H1 (cell line): Measurements from ENCODE around the gene BNC2. TPM values are rescaled to one million over a fixed set of nuclear protein-coding genes. Genes with fewer than 3 reads are reported as not detected.

ENCODE experiments used
- HDAC2 ChIP-seq, 2 experiments: fragments of 300-600 bp in 1 of 2; sonication (generic) in 1 of 2; IDR thresholded peaks; 2 replicates each; pipeline ENCODE4 v1.6.1; 2011 to 2012; ENCODE audit warnings: low read depth in 2 of 2, low read length in 2 of 2, mild to moderate bottlenecking in 2 of 2, moderate library complexity in 2 of 2, borderline replicate concordance in 1 of 2, inconsistent platforms in 1 of 2
- JUND ChIP-seq: IDR thresholded peaks from 2 replicates; pipeline ENCODE4 v1.6.1; 2011; ENCODE audit warnings: mild to moderate bottlenecking, improper control_type of control experiment, low read length
- KDM1A ChIP-seq: fragments of 200-600, 300-600 bp; sonication (generic); IDR thresholded peaks from 2 replicates; pipeline ENCODE4 v1.7.1; 2016; ENCODE audit warnings: mild to moderate bottlenecking, low read length, borderline replicate concordance
- KDM5A ChIP-seq: fragments of 200-600 bp; IDR thresholded peaks from 2 replicates; pipeline ENCODE4 v1.7.1; 2012; ENCODE audit warnings: mild to moderate bottlenecking, low read length, inconsistent platforms, mixed read lengths
- NANOG ChIP-seq: IDR thresholded peaks from 2 replicates; pipeline ENCODE4 v1.6.1; 2011; ENCODE audit warnings: low read length, low read depth, mild to moderate bottlenecking, inconsistent platforms; ENCODE audit not compliant: insufficient read depth, poor library complexity, severe bottlenecking
- PHF8 ChIP-seq: fragments of 200-600 bp; sonication (generic); conservative IDR thresholded peaks from 2 replicates; pipeline ENCODE4 v1.7.1; 2012; ENCODE audit warnings: low read depth, mild to moderate bottlenecking, inconsistent platforms, low read length, moderate library complexity
- POLR2A ChIP-seq, 2 experiments: IDR thresholded peaks; 1 replicate in 1 of 2; 2 replicates in 1 of 2; pipeline ENCODE4 v1.6.1; 2011; ENCODE audit warnings: low read depth in 2 of 2, low read length in 2 of 2, mild to moderate bottlenecking in 2 of 2; ENCODE audit errors: control extremely low read depth in 1 of 2
- SP4 ChIP-seq: IDR thresholded peaks from 2 replicates; pipeline ENCODE4 v1.6.1; 2012; ENCODE audit warnings: low read length, inconsistent platforms
- SUZ12 ChIP-seq: fragments of 200-600 bp; sonication (generic); IDR thresholded peaks from 2 replicates; pipeline ENCODE4 v1.6.1; 2012; ENCODE audit warnings: mild to moderate bottlenecking, inconsistent platforms, low read length, moderate library complexity, mixed read lengths
- YY1 ChIP-seq: IDR thresholded peaks from 2 replicates; pipeline ENCODE4 v1.6.1; 2011; ENCODE audit warnings: low read depth, mild to moderate bottlenecking, low read length
- ZNF274 ChIP-seq: IDR thresholded peaks from 2 replicates; pipeline ENCODE4 v1.7.0; 2012; ENCODE audit warnings: low read length, borderline replicate concordance; ENCODE audit errors: extremely low read depth
- polyA plus RNA-seq, 7 experiments: library from polyadenylated mRNA; depleted of rRNA in 3 of 7; stranded (reverse) in 5 of 7; unstranded in 2 of 7; fragments of >200 nt in 5 of 7; fragments of 200-250 nt in 2 of 7; gene quantifications; 1 replicate in 5 of 7; 2 replicates in 1 of 7; 4 replicates in 1 of 7; pipeline versions ENCODE4 v1.2.1 to v1.2.3, GENCODE V29; 2011 to 2013; ENCODE audit warnings: missing spikeins in 2 of 7, mixed read lengths in 2 of 7
- total RNA-seq: library from RNA; stranded (reverse); fragmentation: NEBNext Ultra II Directional; extraction: Animal tissue kit (Norgen Biotek cat#: 25700); gene quantifications from 2 replicates; pipeline ENCODE4 v1.2.1, GENCODE V29; 2021
- TF ChIP-seq, protein P1 (sequence below): fragments of 300-600 bp; sonication (generic); IDR thresholded peaks from 2 replicates; pipeline ENCODE4 v1.7.1; 2012; ENCODE audit warnings: low read length, moderate library complexity, mild to moderate bottlenecking, inconsistent platforms; ENCODE audit not compliant: insufficient replicate concordance

The BNC2 gene
- total and polyA plus RNA-seq, 2 of the 8 experiments (the other 6 are each of a cell fraction or from before 2014, with no cell fraction given), result 16.0 to 26.8 TPM

DNA sequence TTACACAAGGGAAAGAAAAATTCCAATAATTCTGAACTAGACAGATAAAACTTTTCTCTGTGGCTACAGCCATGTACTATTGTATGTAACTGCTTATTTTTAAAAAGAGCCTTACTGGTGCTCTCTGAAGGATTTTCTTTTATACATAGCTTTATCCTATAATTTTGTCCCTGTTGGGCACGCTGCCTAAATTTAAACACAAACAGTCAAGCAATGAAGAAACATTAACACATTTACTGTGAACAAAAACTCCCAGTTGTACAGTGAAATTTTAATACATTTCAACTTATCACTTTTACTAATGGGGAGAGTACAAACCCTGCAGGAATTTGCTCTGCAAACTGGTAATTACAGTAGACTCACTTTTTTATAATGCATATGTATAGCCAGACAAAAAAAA, 273.3 kb downstream of the BNC2 start (continued):
- TF ChIP-seq, protein P1, sequence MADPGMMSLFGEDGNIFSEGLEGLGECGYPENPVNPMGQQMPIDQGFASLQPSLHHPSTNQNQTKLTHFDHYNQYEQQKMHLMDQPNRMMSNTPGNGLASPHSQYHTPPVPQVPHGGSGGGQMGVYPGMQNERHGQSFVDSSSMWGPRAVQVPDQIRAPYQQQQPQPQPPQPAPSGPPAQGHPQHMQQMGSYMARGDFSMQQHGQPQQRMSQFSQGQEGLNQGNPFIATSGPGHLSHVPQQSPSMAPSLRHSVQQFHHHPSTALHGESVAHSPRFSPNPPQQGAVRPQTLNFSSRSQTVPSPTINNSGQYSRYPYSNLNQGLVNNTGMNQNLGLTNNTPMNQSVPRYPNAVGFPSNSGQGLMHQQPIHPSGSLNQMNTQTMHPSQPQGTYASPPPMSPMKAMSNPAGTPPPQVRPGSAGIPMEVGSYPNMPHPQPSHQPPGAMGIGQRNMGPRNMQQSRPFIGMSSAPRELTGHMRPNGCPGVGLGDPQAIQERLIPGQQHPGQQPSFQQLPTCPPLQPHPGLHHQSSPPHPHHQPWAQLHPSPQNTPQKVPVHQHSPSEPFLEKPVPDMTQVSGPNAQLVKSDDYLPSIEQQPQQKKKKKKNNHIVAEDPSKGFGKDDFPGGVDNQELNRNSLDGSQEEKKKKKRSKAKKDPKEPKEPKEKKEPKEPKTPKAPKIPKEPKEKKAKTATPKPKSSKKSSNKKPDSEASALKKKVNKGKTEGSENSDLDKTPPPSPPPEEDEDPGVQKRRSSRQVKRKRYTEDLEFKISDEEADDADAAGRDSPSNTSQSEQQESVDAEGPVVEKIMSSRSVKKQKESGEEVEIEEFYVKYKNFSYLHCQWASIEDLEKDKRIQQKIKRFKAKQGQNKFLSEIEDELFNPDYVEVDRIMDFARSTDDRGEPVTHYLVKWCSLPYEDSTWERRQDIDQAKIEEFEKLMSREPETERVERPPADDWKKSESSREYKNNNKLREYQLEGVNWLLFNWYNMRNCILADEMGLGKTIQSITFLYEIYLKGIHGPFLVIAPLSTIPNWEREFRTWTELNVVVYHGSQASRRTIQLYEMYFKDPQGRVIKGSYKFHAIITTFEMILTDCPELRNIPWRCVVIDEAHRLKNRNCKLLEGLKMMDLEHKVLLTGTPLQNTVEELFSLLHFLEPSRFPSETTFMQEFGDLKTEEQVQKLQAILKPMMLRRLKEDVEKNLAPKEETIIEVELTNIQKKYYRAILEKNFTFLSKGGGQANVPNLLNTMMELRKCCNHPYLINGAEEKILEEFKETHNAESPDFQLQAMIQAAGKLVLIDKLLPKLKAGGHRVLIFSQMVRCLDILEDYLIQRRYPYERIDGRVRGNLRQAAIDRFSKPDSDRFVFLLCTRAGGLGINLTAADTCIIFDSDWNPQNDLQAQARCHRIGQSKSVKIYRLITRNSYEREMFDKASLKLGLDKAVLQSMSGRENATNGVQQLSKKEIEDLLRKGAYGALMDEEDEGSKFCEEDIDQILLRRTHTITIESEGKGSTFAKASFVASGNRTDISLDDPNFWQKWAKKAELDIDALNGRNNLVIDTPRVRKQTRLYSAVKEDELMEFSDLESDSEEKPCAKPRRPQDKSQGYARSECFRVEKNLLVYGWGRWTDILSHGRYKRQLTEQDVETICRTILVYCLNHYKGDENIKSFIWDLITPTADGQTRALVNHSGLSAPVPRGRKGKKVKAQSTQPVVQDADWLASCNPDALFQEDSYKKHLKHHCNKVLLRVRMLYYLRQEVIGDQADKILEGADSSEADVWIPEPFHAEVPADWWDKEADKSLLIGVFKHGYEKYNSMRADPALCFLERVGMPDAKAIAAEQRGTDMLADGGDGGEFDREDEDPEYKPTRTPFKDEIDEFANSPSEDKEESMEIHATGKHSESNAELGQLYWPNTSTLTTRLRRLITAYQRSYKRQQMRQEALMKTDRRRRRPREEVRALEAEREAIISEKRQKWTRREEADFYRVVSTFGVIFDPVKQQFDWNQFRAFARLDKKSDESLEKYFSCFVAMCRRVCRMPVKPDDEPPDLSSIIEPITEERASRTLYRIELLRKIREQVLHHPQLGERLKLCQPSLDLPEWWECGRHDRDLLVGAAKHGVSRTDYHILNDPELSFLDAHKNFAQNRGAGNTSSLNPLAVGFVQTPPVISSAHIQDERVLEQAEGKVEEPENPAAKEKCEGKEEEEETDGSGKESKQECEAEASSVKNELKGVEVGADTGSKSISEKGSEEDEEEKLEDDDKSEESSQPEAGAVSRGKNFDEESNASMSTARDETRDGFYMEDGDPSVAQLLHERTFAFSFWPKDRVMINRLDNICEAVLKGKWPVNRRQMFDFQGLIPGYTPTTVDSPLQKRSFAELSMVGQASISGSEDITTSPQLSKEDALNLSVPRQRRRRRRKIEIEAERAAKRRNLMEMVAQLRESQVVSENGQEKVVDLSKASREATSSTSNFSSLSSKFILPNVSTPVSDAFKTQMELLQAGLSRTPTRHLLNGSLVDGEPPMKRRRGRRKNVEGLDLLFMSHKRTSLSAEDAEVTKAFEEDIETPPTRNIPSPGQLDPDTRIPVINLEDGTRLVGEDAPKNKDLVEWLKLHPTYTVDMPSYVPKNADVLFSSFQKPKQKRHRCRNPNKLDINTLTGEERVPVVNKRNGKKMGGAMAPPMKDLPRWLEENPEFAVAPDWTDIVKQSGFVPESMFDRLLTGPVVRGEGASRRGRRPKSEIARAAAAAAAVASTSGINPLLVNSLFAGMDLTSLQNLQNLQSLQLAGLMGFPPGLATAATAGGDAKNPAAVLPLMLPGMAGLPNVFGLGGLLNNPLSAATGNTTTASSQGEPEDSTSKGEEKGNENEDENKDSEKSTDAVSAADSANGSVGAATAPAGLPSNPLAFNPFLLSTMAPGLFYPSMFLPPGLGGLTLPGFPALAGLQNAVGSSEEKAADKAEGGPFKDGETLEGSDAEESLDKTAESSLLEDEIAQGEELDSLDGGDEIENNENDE, result no peak
- TF ChIP-seq SUZ12, result no peak
- TF ChIP-seq POLR2A (IDR thresholded peaks at IDR 0.05; ENCODE audit: control extremely low read depth in 1 of 2, low read depth in 2 of 2, low read length in 2 of 2), result no peak
- no peak for TF ChIP-seq YY1
- TF ChIP-seq KDM1A, result no peak
- TF ChIP-seq ZNF274, result no peak
- no peak for TF ChIP-seq PHF8
- no peak for TF ChIP-seq HDAC2 (IDR thresholded peaks at IDR 0.05; ENCODE audit: borderline replicate concordance in 1 of 2, low read depth in 2 of 2, low read length in 2 of 2)
- TF ChIP-seq SP4, result no peak
- TF ChIP-seq KDM5A, result no peak
- no peak for TF ChIP-seq JUND
- TF ChIP-seq NANOG, result no peak
